ENCODE measurements around the gene MYPOP.

The MYPOP gene

DNA sequence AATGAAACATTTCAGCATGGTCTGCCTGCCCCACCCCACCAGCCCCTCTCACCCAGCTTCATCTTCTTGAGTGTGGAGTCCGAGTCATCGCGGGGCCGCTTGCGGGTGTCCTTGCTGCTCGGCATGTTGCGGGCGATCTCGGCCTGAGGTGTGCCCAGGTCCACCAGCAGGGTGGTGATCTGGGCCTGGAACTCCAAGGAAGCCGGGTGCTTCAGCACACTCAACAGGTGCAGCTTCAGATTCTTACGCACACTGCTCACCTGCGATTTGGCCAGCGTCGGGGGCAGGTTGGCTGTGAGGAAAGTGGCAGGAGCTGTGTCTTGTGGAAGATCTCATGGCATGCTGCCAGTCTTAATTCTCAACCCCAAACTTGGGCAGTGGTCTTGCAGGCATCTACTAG, 60.2 kb downstream of the MYPOP start:
- TF ChIP-seq, protein P1, sequence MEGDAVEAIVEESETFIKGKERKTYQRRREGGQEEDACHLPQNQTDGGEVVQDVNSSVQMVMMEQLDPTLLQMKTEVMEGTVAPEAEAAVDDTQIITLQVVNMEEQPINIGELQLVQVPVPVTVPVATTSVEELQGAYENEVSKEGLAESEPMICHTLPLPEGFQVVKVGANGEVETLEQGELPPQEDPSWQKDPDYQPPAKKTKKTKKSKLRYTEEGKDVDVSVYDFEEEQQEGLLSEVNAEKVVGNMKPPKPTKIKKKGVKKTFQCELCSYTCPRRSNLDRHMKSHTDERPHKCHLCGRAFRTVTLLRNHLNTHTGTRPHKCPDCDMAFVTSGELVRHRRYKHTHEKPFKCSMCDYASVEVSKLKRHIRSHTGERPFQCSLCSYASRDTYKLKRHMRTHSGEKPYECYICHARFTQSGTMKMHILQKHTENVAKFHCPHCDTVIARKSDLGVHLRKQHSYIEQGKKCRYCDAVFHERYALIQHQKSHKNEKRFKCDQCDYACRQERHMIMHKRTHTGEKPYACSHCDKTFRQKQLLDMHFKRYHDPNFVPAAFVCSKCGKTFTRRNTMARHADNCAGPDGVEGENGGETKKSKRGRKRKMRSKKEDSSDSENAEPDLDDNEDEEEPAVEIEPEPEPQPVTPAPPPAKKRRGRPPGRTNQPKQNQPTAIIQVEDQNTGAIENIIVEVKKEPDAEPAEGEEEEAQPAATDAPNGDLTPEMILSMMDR (IDR thresholded peaks at IDR 0.05) = no peak
